Activated CD8-positive, alpha-beta memory T cell treated with anti-CD3 and anti-CD28 coated beads for 36 hours (primary cell): ENCODE data around the gene TSSK2. TPM values are rescaled to one million over a fixed set of nuclear protein-coding genes. Genes with fewer than 3 reads are reported as not detected.

Experiments
- CTCF ChIA-PET: fragments of 350-600 bp; sonication (Branson Sonifier 250); formaldehyde crosslinking; loops from one replicate; lab custom pipeline; 2021; ENCODE audit warnings: antibody characterized with exemption; lab: Charles Lee
- POLR2A ChIA-PET: fragments of 350-600 bp; sonication (Branson Sonifier 250); formaldehyde crosslinking; loops from one replicate; lab custom pipeline; 2021; ENCODE audit warnings: antibody characterized with exemption; lab: Charles Lee
- total RNA-seq, 2 experiments: library from RNA; stranded (reverse); gene quantifications; one replicate each; pipeline ENCODE4 v1.2.3, GENCODE V29; 2021

Gene TSSK2
- total RNA-seq, 2 experiments from 2014 or later = not detected

DNA sequence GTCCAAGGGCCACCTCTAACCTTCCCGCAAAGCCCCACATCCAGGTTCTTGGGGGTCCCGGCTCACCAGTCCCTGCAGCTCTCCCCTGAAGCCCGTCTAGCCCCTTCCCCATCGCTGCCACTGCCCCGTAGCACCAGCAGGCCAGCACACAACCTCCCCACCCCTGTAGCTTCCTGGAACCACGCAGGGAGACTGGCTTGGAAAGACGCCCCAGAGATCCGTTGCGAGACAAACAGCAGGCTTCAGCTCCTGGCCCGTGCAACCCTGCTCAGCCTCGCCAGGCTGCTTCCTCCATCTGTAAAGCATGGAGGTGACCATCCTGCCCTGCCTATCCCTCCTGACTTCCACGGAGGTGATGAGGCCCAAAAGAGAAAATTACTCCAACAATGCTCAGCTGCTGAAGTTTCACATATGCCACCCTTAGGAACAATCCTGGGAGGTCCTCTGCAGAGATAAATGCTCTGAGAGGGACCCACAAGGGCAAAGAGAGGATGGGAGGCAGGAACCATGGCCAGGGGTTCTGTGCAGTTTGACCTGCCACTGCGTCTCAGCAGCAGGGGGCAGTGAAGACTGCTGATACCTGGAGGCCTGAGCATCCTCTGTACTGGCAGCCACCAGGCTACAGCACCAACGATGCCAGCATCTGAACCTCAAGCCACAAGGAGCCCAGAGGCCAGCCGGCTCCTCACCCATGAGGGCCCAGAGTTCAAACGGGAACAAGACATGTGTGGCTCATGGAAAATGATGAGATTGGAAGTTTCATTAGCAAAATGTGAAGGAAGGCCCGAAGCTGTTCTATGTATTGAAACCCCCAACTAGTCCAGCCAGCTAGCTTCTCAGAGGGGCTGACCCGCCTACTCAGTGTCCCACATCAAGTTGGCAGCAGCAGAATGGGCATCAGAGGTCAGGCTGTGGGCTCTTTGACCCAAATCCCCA is 25.0 kb upstream of the TSSK2 start:
- CTCF ChIA-PET = no interaction called here
- POLR2A ChIA-PET = no interaction called here

GRCh38 chr22:19106886-19107729 is 24.0 kb upstream of the TSSK2 start:
- CTCF ChIA-PET = no interaction called here
- POLR2A ChIA-PET = no interaction called here

GRCh38 chr22:19107730-19108074 is 23.4 kb upstream of the TSSK2 start:
- POLR2A ChIA-PET = no interaction called here
- CTCF ChIA-PET = interaction anchor here (1.2 kb wide), 1 partner anchor 522 kb away, joined by 3 read pairs; no protein-coding TSS in a partner anchor

GRCh38 chr22:19108807-19109197 is 22.3 kb upstream of the TSSK2 start:
- CTCF ChIA-PET = interaction anchor here (1.2 kb wide), 1 partner anchor 521 kb away, joined by 3 read pairs; no protein-coding TSS in a partner anchor
- POLR2A ChIA-PET = no interaction called here

- CTCF ChIA-PET = interaction anchor here (1.2 kb wide), 1 partner anchor 520 kb away, joined by 3 read pairs; no protein-coding TSS in a partner anchor
- POLR2A ChIA-PET = interaction anchor here (0.7 to 1.3 kb wide), 2 partner anchors 12 to 203 kb away, joined by 4 to 5 read pairs; partner anchors contain the start of gene DGCR6
Measured at GRCh38 chr22:19109198-19110063, 21.7 kb upstream of the TSSK2 start.

GRCh38 chr22:19110064-19110458 is 21.0 kb upstream of the TSSK2 start:
- CTCF ChIA-PET = no interaction called here
- POLR2A ChIA-PET = interaction anchor here (0.7 to 1.4 kb wide), 4 partner anchors 11 to 204 kb away, joined by 3 to 5 read pairs (median 4); partner anchors contain the start of genes DGCR2 and DGCR6

DNA sequence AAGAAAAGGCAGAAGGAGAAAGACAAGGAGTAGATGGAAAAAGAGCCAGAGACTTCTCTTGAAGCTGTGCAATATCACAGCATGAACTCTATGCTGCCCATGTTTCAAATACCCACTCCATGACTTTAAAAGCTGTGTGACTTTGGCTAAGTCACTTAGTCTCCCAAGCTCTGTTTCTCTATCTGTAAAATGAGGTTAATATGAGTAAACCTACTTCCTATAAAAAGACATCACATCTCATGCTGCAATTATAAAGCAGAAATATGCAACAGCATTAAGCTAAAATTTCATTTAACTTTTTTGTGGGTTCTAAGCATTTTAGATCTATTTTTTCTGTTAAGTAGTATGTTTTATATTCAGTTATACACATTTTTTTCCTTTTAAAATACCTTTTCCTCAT is 20.5 kb upstream of the TSSK2 start:
- ChIA-PET POLR2A (interaction anchor here (1.3 to 1.4 kb wide), 3 partner anchors 11 to 204 kb away, joined by 3 to 5 read pairs (median 4); partner anchors contain the start of genes DGCR2 and DGCR6), CTCF (no interaction called here)

- ChIA-PET POLR2A (interaction anchor here (1.3 to 1.4 kb wide), 2 partner anchors 11 to 32 kb away, joined by 3 to 5 read pairs; partner anchors contain the start of gene DGCR2), CTCF (no interaction called here)
Measured at GRCh38 chr22:19111140-19111539, 20.0 kb upstream of the TSSK2 start.

DNA sequence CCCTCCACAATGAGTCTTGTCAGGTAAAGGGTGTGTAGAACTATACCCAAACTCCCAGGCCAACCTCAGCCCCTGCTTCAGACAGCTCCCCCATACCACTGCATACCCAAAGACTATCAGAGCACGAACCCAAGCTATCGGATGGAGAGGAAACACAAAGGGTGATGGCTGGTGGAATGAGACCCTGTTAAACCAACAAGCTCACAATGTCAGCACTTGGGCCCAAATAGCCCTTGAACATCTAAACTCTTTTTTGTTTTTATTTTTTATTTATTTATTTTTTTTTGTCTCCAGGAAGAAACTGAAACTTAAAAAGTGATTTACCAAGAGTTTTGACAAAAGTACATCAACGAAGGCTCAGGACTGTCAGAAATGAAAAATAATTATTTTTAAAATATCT is 19.5 kb upstream of the TSSK2 start:
- ChIA-PET CTCF (no interaction called here), POLR2A (interaction anchor here (1.3 to 1.4 kb wide), 2 partner anchors 10 to 32 kb away, joined by 3 to 5 read pairs; partner anchors contain the start of gene DGCR2)

DNA sequence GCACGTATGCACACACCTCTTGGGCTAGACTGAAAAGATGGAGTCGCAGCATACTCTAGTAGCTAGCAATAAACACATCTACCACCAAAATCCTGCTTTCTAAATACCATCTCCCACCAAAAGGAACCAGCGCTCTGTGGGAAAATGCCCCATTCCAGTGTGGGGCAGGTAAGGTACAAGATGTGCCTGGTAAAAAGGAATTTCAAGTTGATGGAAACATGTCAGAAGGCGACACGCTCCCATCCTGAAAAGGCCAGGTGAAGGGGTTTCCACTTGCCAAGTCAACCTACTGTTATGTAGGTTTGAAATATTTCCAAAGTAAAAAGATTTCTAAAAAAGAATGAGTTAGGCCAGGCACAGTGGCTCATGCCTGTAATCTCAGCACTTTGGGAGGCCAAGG is 17.7 kb upstream of the TSSK2 start:
- ChIA-PET CTCF (interaction anchor here (0.6 kb wide), 1 partner anchor 183 kb away, joined by 3 read pairs; no protein-coding TSS in a partner anchor), POLR2A (no interaction called here)

DNA sequence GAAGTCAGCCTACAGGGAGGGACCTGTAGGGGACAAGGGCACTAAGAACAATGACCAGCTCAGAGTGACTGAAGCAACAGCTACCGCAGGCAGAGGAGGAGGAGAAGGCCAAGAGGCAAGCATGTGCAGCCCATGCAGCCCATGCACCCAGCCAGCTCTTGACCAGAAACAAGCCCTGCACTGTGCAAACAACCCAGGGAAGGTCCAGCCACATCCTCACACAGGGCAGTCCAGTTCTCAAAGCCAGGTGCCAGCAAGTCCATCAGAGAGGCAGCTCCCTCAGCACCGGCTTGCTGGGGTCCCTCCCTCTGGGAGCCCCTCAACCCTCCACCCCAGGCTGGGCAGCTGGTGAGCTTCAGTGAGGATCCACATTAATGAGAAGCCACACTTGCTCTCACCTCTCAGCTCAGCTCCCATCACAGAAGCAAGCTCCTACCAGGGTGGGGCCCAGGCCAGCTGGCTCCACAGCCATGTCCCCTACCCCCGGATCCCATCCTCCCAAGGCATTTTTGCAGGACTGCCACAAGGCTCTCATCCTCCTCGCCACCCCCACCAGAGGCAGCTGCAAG is 16.0 kb upstream of the TSSK2 start:
- CTCF ChIA-PET = no interaction called here
- POLR2A ChIA-PET = interaction anchor here (0.5 to 0.6 kb wide), 2 partner anchors 29 kb away, joined by 3 read pairs; no protein-coding TSS in a partner anchor

DNA sequence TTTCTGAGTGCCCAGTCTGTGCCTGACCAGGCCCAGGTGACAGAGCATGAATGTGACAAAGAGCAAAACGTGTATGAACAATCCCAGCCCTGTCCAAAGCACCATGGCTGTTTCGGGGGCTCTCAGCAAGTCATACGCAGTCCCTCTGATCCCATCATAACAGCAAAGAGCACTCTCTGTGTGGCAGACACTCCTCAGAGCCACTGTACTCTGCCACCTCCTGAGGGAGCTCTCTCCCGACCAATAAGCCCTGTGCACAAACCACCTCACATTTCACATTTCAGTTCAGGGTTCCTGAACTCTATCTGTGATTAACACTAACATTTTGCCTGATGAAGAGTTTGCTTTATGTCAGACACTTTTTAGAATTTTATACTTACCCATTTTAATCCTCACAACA is 15.5 kb upstream of the TSSK2 start:
- POLR2A ChIA-PET = interaction anchor here (0.5 kb wide), 1 partner anchor 28 kb away, joined by 3 read pairs; no protein-coding TSS in a partner anchor
- CTCF ChIA-PET = no interaction called here

DNA sequence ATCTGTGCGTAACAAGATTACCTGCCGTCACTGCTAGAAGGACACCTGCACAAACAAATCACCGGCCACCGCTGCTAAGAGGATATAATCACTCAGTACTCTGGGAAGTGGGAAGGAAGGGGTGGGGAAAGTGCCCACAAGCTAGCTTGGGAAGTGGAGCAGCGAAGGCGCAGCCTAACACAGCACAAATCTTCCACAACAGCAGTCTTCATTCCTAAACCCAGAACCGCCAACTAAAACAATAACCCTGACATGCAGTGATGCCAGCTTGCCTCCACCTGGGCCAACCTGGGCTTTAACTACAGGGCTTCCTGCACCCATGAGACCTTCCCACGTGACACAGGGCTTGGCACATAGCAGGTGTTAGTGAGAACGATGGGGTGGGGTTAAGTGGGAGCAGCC is 14.0 kb upstream of the TSSK2 start:
- ChIA-PET CTCF (no interaction called here), POLR2A (no interaction called here)

GRCh38 chr22:19118329-19118880 is 12.7 kb upstream of the TSSK2 start:
- POLR2A ChIA-PET = interaction anchor here (0.6 to 1.6 kb wide), 3 partner anchors 25 to 480 kb away, joined by 5 to 11 read pairs (median 7); partner anchors contain the start of gene ESS2

DNA sequence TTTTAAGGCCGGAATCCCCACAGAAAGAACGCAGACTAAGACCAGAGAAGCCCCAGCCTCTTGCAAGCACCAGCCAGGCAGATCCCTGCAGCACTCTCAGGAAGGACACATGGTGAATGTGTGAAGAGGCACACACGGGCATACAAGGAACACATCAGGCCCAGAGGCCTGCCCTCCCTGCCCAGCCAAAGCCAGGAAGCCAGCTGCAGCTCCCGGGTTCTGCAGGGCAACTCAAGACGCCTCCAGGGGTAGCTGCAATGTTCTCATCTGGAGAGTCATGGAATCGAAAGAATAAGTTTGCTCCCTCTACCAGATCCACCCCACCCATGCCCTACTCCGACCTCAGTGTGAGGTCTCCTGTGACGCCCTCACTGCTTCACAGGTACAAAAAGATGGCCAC is 11.2 kb upstream of the TSSK2 start:
- ChIA-PET CTCF (no interaction called here), POLR2A (interaction anchor here (1.6 kb wide), 1 partner anchor 25 kb away, joined by 5 read pairs; the partner anchor contains the start of gene ESS2)

More at GRCh38 chr22:19118329-19118880, 12.7 kb upstream of the TSSK2 start:
- CTCF ChIA-PET = interaction anchor here (0.5 kb wide), 1 partner anchor 272 kb away, joined by 4 read pairs; no protein-coding TSS in a partner anchor

GRCh38 chr22:19120829-19121630 is 10.1 kb upstream of the TSSK2 start:
- ChIA-PET CTCF (interaction anchor here (1.6 kb wide), 1 partner anchor 167 kb away, joined by 3 read pairs; no protein-coding TSS in a partner anchor), POLR2A (interaction anchor here (0.6 to 1.8 kb wide), 3 partner anchors 10 to 55 kb away, joined by 3 to 5 read pairs (median 5); no protein-coding TSS in a partner anchor)
